Endometrium (tissue), 2 donors: ENCODE data around the gene ROR2.
A peak's percentile ranks its signal among the peaks of the same experiment; 100 is the strongest.

Experiments used
- FAIRE-seq: peaks from 2 replicates; lab custom pipeline; 2012; peaks lifted over from hg19 to GRCh38; lab: Jason Lieb, UNC
- donor health status: control.
- donor health status: control.

Gene ROR2

DNA sequence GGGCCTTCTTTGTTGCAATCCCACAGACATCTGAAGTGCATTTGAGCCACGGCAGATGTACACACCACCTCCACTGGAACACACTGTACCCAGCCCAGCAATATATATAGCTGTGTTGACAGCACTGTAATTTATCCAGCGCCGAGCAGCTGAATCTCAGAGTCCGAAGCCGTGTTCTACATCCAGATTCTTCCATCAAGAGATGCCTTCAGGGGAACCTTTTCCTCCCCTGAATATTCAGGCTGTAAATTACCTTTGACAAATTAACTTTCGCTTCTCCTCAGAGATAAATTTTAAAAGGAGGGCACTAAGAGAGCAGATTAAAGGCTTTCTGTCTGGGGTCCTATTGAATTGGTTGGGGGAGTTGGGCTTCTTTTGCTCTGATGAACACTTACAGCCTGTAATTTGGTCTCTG lies 76.4 kb downstream of the ROR2 start:
- no peak for FAIRE-seq

DNA sequence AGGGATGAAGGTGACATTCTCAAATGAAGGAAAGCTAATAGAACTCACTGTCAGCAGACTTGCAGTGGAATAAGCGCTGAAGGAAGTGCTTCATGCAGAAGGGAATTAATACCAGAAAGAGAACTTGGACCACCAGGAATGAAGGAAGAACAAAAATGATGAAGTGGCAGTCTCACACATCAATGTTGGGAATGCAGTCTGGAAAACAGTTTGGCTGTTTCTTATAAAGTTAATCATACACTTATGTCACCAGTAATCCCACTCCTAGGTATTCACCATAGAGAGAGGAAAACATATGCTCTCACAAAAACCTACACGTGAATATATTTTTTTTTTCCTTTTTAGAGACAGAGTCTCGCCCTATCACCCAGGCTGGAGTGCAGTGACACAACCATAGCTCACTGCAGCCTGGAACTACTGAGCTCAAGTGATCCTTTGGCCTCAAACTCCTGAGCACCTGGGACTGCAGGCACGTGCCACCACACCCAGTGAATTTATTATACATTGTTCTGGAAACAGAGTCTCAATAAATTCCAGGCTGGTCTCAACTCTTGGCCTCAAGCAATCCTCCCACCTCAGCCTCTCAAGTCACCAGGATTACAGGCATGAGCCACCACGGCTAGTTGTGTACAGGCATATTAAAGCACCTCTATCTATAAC lies 81.2 kb downstream of the ROR2 start:
- no peak for FAIRE-seq

DNA sequence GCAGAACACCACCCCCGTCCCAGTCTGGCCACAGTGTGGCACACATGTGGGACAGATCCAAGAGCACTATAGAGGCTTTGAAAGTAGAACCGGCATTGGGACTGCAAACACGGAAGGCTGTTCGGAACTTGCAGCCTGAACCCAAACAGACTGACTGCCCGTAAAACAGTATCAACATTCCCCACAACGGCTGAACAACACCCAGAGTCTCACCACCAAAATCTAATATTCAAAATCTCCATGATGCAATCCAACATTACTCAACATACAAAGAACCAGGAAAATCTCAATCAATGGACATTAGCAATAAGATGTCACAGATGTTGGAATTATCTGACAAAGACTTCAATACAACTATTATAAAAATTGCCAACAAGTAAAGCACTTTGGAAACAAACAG lies 82.3 kb downstream of the ROR2 start:
- no peak for FAIRE-seq

DNA sequence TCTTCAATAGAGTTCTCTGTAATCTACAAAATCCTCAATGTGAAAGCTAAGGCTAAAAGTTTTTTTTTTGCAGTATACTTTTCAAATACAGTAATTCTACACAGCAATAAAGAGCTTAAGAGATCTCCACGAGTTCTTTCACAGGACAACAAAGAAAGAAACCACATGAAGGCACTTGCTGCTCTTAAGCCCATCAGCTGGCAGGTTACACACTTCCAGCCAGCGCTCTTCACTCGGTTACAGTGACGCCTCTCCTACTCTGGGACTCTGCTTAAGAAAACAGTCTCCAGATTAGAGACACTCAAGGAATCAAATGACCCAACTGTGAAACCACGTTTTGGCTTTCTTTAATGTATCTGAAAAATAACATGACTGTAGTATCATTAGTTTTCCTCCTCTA lies 85.0 kb downstream of the ROR2 start:
- FAIRE-seq = no peak

DNA sequence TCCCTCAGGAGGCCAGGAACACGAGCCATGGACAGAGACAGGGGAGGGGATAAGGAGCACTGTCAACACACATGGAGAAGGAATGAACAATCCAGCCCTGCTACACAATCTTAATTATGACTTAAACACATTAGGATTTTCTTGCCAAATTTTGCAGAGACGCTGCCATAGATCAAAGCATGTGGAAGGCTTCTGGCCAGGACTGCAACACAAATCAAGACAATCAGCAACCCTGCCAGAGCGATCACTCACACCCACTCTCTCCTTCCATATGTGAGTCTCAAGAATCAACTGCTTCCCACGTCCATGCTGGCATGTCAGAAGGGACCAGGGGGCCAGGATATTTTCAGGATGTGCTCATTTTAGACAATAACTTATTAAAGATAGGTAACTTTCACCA lies 85.6 kb downstream of the ROR2 start:
- FAIRE-seq = no peak

DNA sequence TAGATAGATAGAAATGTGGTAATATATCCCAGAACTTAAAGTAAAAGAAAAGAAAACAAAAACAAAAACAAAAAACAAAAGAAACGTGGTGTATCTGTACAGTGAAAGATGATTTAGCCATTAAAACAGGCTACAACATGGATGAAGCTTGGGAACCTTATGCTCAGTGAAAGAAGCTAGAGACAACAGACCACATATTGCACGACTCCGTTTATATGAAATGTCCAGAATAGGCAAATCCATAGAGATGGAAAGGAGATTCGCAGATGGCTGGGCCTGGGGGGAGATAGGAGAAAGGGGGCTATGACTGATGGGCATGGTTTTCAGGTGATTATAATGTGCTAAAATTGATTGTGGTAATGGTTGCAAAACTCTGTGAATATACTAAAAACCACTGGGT lies 86.6 kb downstream of the ROR2 start:
- FAIRE-seq = no peak

DNA sequence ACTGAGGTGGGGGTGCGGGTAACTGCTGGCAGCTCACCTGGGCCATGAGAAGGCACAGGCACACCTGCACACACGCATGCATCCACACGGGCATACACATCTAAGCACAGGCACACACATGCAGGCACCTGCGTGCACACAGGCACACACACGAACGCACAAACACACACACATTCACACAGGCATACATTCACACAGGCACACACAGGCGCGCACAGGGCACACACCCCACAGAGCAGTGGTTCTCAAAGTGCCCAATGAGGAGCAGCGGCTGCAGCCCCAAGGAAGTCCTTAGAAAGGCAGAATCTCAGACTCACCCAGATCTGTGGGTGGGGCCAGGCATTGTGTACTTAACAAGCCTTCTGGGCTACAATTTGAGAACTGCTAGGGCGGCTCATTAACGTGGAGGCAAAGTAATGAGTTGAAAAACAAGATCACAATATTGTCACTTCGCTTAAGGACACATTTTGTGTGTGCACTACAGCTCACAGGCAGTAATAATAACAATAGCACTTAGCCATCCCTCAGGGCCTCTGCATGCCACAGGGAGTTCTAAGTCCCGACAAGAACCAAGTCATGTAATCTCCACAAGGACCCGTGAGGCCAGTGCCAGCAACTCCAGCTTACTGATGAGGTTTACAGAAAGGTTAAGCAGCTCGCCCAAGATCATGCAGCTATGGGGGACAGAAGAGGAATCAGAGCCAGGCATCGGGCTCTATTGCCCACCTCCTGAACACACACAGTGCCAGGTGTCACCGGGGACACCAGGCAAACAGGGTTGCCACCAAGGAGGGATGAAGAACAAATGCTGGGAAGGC lies 91.6 kb downstream of the ROR2 start:
- no peak for FAIRE-seq

DNA sequence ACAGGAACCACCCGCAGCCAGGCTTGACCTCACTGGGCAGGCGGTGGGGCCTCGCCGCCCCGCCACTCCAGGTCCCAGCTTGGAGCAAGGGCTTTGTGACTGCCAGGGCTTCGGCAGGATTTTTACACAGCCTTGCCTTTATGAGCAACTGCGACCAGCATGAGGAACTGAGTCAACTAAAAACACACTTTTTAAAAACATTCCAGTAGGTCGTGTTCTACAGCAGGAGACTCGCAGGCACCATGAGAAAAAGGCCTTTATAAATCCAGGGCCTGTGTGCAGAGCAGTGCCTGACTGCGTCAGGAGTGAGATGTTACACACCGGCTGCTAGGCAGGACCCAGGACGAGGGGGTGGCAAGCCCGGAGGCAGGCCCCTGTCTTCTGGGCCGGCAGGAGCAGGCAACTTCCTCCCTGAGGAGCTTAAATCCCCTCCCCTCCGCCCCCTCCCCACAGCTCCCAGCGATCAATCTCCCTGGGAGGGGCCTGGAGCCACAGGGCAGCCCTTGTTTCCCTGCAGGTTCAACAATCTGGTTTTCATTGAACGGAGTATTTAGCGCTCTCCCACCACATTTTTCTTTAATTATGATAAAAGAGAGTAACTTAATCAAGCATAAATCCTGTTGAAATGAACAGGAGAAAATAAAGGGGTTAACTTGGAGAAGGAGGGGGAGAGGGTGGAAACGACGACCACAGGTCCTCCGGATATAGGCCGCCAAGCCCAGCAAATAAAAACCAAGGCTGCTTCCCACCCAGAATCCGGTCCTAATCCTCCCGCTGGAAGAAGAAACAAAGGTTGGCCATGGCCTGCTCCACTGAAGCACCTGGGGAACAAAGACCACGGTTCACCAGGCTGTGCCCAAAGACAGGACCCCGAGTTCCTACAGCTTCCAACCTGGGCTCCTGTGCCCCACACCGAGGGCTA lies 92.5 kb downstream of the ROR2 start:
- FAIRE-seq = no peak

DNA sequence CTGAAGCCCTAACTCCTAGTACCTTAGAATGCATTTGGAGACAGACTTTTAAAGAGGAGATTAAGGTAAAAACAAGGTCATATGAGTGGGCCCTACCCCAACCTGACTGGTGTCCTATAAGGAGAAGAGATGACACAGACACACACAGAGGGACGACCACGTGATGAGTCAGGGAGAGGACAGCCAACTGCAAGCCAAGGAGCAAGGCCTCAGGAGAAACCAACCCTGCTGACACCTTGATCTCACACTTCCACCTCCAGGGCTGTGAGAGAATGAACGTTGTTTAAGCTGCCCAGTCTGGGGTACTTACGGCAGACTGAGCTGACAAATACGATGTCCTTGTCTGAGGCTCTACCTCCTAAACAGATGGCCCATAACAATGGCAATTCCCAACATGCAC lies 93.6 kb downstream of the ROR2 start:
- no peak for FAIRE-seq

DNA sequence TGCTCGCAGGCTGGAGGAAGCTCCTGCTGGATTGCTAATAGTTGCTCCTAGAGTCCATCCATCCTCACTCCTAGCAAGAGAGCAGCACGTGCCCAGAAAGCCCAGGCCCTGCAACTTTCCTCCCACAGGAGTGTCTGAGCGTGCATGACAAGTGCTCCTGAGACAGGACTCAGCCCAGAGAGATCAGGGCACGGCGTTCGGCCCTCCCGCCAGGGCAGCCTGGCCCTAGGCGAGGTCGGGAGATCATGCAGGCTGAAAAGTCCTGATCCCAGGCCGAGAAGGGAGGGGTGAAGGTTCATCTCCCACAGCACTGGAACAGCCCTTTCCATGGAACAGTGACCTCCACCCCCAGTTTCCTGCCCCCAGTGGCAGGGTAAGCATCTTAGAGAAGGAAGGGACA lies 94.8 kb downstream of the ROR2 start:
- no peak for FAIRE-seq

DNA sequence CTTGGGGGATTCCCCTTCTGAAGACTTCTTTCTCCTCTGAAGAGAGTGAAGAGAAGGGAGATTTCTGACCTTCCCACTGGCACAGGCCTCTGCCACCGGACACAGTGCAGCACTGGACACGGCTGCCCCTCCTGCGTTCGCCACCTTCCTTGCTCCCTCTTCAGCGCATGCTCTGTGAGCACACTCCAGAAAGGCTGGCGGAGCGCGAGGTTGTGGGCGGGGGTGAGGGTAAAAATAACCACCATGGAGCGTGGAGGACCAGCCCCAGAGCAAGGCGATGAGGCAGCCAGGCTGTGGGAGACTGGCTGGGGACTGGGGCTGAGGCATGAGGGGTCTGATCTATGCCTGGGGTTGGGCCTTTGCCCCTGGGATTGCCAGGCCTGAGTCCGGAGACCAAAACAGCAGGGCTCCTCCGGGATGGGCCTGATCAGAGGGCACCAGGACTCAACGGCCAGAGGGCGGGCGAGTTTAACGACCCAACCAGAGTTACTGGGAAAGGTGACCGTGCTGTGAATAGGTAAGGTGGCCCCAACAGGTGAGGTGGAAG lies 97.2 kb downstream of the ROR2 start:
- FAIRE-seq = no peak

DNA sequence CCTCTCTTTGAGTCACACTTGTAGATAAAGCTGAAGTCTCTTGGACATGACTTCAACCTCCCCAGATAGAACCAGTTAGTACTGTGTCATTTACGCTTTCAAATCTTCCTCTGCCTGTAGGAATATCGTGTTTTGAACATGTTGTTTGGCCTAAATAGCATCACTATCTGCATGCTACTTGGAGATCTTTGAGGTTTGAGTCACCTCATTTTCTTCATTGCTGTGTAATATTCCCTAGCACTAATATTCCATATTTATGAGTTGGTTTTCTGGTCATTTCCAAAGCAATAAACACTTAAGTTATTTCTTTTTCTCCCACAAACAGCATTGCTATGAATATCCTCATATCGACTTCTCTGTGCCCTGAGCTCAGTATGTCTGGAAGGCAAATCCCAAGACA lies 100.3 kb downstream of the ROR2 start:
- FAIRE-seq = no peak

DNA sequence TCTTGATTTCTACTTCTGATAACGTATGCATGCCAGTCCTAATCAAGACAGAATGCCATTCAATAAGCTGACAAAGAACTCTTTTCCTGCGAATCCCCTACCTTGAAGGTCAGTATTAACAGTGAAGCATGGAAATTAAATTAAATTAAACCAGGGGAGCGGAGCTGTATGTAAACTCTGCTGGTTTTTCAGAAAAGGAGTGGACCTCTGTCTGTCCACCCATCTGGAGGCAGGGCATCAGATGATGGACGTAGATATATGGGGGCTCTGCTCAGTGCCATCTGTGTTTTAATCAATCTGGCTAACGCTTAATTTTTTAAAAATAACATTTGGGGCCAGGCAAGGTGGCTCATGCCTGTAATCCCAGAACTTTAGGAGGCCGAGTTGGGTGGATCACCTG lies 101.9 kb downstream of the ROR2 start:
- FAIRE-seq = no peak

DNA sequence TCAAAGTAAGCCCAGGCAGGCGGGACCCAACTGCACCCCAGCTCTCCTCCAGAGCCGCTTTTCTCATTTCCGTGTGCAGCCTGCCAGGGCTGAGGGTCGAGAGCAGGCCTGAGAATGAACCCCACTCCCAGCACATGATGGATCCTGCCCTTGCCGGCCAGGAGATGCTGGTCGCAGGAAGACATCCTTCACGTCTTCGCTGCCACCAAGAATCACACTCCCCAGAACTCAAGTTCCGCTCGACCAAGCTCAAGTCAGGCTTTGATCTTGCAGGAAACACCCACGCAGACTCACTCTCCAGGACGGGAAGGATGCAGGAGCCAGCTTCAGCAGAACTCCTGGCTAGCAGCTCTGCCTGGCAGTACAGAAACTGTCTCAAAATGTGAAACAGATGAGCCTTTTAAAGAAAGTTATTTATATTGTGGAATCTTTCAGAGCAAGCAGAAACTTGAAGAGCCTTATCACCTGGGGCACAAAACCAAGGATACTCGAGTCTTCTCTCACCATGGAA lies 102.4 kb downstream of the ROR2 start:
- FAIRE-seq = peak; percentile 39

DNA sequence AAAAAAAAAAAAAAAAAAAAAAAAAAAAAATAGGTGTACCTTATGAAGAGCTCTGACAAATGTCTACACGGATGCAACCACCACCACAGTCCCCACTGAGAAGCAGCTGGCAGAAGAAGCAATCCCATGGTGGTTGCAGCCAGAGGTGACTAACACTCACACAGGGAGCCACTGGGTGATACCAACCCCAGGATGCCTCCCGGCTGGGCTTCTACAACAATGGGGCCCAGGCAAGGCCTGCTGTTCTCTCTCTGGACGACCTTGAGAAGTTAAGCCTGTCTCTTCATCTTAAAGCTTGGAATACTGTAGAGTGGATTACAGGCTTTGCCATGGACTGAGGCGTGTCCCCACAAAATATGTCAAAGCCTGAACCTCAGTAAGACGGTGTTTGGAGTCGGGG lies 104.1 kb downstream of the ROR2 start:
- FAIRE-seq = no peak

DNA sequence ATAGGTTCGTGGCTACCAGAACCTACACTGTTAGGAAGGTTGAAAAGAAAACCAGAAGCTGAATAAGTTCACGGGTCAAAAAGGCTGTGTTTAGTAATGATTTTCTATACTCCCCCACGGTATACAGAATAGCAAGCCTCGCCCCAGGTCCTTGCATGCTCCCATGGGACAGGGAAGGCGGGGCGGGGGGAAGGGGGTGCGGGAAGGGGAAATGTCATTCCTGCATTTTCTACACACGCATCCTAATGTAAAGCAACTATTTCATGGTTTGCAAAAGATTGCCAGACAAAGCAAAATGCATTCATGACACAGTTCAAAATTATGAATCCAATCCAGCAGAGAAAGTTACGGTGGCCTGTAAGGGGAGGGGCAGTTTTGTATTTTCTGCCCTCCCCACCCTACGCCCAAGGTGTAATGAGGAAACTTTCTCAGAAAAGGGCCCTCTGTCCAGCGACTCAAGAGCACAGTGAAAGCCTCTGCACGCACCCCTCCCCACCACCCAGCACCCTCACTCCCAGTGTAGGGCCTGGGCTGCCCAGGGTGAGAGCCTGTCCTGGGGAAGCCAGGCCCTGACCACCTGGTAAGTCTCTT lies 105.2 kb downstream of the ROR2 start:
- FAIRE-seq = no peak

DNA sequence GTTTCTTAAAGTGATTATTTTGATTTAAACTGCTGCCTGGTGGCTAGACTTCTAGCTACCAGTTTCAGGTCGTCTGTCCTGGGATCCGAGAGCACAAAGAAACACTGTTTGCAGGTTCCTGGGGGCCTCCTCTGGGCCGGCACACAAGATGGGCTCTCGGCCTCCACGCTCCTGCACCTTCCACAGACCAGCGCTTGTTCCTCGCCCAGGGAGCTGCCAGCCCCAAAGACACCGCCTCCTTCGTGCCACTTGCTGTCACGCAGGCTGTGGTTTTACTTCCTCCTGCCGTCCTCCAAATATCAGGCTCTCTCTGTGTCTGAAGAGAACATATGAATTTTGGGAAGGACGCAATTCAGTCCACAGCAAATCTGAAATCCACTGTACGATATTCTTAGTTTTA lies 105.8 kb downstream of the ROR2 start:
- FAIRE-seq = no peak

DNA sequence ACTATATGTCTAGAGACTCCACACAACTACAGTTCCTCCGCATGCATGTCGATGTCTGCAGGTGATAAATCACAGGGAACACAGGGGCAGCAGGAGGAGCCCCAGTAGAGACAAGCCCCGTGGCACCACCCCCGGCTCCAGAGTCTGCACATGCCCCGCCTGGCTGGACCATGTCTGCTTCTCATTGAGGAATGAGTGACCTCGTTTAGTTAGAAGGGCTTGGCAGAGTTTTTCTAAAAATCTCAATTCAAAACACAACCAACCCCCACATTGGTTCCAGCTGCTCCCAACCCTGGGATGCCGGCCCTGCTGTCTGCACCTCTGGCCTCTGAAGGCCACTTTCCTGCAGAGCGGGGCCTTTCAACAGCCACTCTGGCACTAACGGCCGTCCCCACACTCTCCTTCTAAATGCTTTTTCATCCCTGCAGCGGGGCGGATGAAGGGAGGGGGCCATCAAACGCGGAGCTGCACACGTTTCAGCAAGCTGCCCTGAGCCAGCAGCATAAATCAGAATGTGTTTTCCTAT lies 106.3 kb downstream of the ROR2 start:
- peak; percentile 66 for FAIRE-seq

DNA sequence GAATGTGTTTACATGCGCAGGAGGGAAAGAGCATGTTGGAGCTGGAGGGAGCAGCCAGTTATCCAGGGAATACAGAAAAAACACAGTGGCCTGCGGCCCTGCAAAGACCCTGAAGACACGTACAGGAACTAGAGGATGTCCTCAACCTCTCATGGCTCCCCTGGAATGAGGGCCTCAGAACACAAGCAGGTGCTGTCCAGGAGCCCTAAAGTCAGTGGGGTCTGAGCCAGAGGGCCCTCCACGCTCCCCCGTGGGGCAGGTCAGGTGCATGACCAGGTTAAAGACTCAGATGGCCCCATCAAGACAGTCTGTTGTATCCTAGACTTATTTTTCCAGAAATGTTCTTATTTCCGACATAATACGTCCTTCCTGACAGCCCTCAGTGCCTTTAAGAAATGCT lies 106.9 kb downstream of the ROR2 start:
- FAIRE-seq = no peak

DNA sequence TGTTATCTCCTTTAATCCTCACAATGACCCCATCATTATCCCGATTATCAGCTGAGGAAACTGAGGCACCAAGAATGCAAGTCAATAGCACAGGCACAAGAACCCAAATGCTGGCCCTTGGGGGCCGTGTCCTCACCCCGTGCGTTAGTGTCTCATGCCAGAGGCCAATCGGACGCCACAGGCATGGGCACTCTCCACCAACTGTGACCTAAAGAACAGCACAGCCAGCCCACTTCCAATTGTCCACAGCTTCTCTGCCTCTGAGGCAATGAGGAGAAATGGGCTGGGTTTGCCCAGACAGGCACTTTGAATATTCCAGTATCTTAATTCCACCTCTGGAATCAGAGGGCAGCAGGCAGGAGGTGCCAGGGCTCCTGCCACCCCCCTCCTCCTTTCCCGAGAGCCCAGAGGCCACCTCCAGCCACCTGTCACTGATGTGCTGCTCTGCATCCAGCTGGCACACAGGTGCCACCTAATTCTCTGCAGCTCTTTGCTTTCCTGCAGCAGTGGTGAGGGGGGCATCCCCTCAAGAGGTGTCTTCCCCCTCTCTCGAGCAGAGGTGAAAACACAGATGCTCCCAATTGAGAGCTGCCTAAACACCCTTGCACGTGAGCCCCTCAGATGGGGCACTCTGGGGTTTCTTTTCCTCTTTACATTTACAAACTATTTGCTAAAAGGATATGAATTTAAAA lies 107.5 kb downstream of the ROR2 start:
- no peak for FAIRE-seq

DNA sequence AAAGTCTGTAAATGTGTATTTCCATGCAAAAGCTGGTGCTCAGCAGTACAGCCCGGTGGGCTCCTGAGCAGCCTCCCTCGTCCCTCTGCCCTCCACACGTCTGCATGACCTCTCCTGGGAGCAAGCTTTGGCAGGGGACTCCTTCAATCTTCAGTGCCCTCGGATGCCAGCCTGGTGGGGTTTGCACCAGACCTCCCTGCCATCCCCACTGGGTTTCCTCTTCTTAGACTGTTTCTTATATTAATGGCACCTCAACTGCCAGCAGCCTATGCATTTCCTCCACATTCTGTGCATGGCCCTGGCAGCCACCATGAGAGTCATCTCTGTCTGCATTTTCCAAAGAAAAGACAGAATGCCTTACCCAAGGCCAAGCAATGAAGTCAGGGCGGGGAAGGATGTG lies 108.4 kb downstream of the ROR2 start:
- no peak for FAIRE-seq
